Gastrocnemius medialis (tissue), 4 donors: ENCODE data around the gene GSX2.

Source experiments
- CTCF ChIP-seq, 5 experiments: fragments of 450-650 bp in 3 of 5; fragments of 200-600 bp in 2 of 5; sonication (generic) in 2 of 5; IDR thresholded peaks in 4 of 5; conservative IDR thresholded peaks in 1 of 5; 1 replicate in 4 of 5; 2 replicates in 1 of 5; pipeline ENCODE4 v1.5.1; 2016 to 2019; ENCODE audit warnings: antibody characterized with exemption in 5 of 5, mild to moderate bottlenecking in 3 of 5, moderate library complexity in 3 of 5
- POLR2A ChIP-seq, 2 donors: fragments of 450-650 bp; IDR thresholded peaks; one replicate each; pipeline ENCODE4 v1.6.1; 2017; ENCODE audit warnings: antibody characterized with exemption in 2 of 2, mild to moderate bottlenecking in 2 of 2, moderate library complexity in 2 of 2

- TF ChIP-seq CTCF (IDR thresholded peaks at IDR 0.05 in 4 of 5, conservative IDR thresholded peaks at IDR 0.05 in 1 of 5) = no peak
- no peak for TF ChIP-seq POLR2A (IDR thresholded peaks at IDR 0.05)
Observed at GRCh38 chr4:54100595-54101189, 729 bp downstream of the GSX2 start.
